ENCODE results near the gene DCAF5.

DNA sequence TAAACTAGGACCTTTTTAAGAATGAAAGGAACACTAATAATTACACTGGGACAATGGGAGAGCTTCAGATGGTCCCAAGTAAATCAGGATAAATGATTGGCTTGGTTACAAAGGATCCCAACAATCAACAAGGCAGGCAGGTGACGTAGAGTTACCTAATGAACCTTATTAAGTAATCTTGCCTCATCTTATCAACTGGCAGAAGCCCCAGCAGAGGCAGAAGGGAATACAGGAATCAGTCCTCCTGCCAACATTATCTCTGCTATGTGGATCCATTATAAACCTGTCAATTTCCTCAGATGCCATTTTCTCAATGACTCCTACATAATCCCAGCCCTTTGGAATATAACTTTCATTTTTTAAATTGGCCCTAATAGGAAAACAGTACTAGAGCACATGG lies 11.4 kb downstream of the DCAF5 start:
- TF ChIP-seq, protein P1, sequence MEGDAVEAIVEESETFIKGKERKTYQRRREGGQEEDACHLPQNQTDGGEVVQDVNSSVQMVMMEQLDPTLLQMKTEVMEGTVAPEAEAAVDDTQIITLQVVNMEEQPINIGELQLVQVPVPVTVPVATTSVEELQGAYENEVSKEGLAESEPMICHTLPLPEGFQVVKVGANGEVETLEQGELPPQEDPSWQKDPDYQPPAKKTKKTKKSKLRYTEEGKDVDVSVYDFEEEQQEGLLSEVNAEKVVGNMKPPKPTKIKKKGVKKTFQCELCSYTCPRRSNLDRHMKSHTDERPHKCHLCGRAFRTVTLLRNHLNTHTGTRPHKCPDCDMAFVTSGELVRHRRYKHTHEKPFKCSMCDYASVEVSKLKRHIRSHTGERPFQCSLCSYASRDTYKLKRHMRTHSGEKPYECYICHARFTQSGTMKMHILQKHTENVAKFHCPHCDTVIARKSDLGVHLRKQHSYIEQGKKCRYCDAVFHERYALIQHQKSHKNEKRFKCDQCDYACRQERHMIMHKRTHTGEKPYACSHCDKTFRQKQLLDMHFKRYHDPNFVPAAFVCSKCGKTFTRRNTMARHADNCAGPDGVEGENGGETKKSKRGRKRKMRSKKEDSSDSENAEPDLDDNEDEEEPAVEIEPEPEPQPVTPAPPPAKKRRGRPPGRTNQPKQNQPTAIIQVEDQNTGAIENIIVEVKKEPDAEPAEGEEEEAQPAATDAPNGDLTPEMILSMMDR (conservative IDR thresholded peaks at IDR 0.05; ENCODE audit: low read depth, low read length), result no peak
- no peak for TF ChIP-seq EZH2 (IDR thresholded peaks at IDR 0.05; ENCODE audit: borderline replicate concordance, low read depth, low read length, poor library complexity, severe bottlenecking)

Measured in A673 (cell line).